Mesothelial cell of epicardium (in vitro differentiated cells): ENCODE results near the gene TRMT10B. TPM values are rescaled to one million over a fixed set of nuclear protein-coding genes. Genes with fewer than 3 reads are reported as not detected.

Source experiments
- DNase-seq, 2 experiments: peaks; one replicate each; pipeline ENCODE4 v3.0.0; 2021; ENCODE audit warnings: low spot score in 2 of 2; ENCODE audit not compliant: unreplicated experiment in 2 of 2
- H3K27ac Mint-ChIP-seq: 2 replicates; pipeline ENCODE4 v1.8.0; 2021; ENCODE audit warnings: mixed read lengths
- H3K27me3 Mint-ChIP-seq: 2 replicates; pipeline ENCODE4 v1.8.0; 2021; ENCODE audit warnings: low read depth, mixed read lengths
- H3K36me3 Mint-ChIP-seq: 2 replicates; pipeline ENCODE4 v1.8.0; 2021; ENCODE audit warnings: mixed read lengths
- H3K4me1 Mint-ChIP-seq: 2 replicates; pipeline ENCODE4 v1.8.0; 2021; ENCODE audit warnings: mixed read lengths
- H3K4me3 Mint-ChIP-seq: 2 replicates; pipeline ENCODE4 v1.8.0; 2021; ENCODE audit warnings: mild to moderate bottlenecking, moderate library complexity, mixed read lengths
- H3K9me3 Mint-ChIP-seq: 2 replicates; pipeline ENCODE4 v1.8.0; 2021; ENCODE audit warnings: mixed read lengths
- CTCF ChIP-seq: fragments of 200-600 bp; sonication (generic); IDR thresholded peaks from one replicate; pipeline ENCODE4 v1.5.0; 2021; ENCODE audit warnings: antibody characterized with exemption; ENCODE audit not compliant: unreplicated experiment
- total RNA-seq: library from RNA; stranded (reverse); gene quantifications from 3 replicates; pipeline ENCODE4 v1.2.1, GENCODE V29; 2021

Gene TRMT10B
- total RNA-seq, 1 donor from 2014 or later: 11.0 TPM

- DNase-seq: no peak
- Mint-ChIP-seq H3K27ac (no peak overlapping the region), H3K36me3 (peaks cover 35% of the 10 kb centered on the region), H3K27me3 (no peaks in the 10 kb centered on the region), H3K4me1 (peaks cover 6% of the 10 kb centered on the region), H3K9me3 (no peaks in the 10 kb centered on the region), H3K4me3 (no peak overlapping the region)
- no peak for TF ChIP-seq CTCF
Measured at GRCh38 chr9:37778534-37778933, 24.9 kb downstream of the TRMT10B start.

GRCh38 chr9:37784291-37784615 lies 30.6 kb downstream of the TRMT10B start:
- Mint-ChIP-seq H3K27ac (peak overlapping the region; percentile 98), H3K4me1 (peaks cover 19% of the 10 kb centered on the region), H3K36me3 (peaks cover 12% of the 10 kb centered on the region), H3K4me3 (peak overlapping the region; percentile 98), H3K9me3 (no peaks in the 10 kb centered on the region), H3K27me3 (no peaks in the 10 kb centered on the region)
- no peak for TF ChIP-seq CTCF
- DNase-seq: no peak

GRCh38 chr9:37784616-37785483 lies 31.2 kb downstream of the TRMT10B start, which contains the start of gene EXOSC3:
Gene EXOSC3 (minus strand): TSS chr9:37785064. CDS start chr9:37785044, 20 bp downstream.
- H3K9me3 Mint-ChIP-seq: no peaks in the 10 kb centered on the region
- peak within 1 kb of the TSS; percentile 98 for H3K27ac Mint-ChIP-seq

GRCh38 chr9:37787059-37787458 lies 33.5 kb downstream of the TRMT10B start:
- Mint-ChIP-seq H3K27ac (no peak overlapping the region), H3K4me3 (no peak overlapping the region), H3K36me3 (peaks cover 8% of the 10 kb centered on the region), H3K4me1 (peaks cover 19% of the 10 kb centered on the region), H3K9me3 (no peaks in the 10 kb centered on the region), H3K27me3 (no peaks in the 10 kb centered on the region)
- TF ChIP-seq CTCF: no peak
- no peak for DNase-seq

More at GRCh38 chr9:37784616-37785483, 31.2 kb downstream of the TRMT10B start, which contains the start of gene EXOSC3:
- peak; percentile 64 to 82 for DNase-seq
- H3K36me3 Mint-ChIP-seq: peaks cover 12% of the 10 kb centered on the region
- no peaks in the 10 kb centered on the region for H3K27me3 Mint-ChIP-seq
- H3K4me1 Mint-ChIP-seq: peaks cover 19% of the 10 kb centered on the region
- H3K4me3 Mint-ChIP-seq: peak within 1 kb of the TSS; percentile 98
- no peak for TF ChIP-seq CTCF

- Mint-ChIP-seq H3K4me3 (no peak overlapping the region), H3K9me3 (no peaks in the 10 kb centered on the region), H3K4me1 (peaks cover 13% of the 10 kb centered on the region), H3K27ac (no peak overlapping the region), H3K36me3 (no peaks in the 10 kb centered on the region), H3K27me3 (no peaks in the 10 kb centered on the region)
- DNase-seq: no peak
- no peak for TF ChIP-seq CTCF
Measured at GRCh38 chr9:37788332-37788731, 34.7 kb downstream of the TRMT10B start.
